HG02885 (cell line): ENCODE results near the gene MIEN1.
"Not testable (repeated sequence)": the region's sequence is repeated elsewhere in the genome, so short reads cannot be mapped to it uniquely, and the experiment has no call there.

ENCODE experiments used
- ATAC-seq: cut with Tn5 transposase; IDR thresholded peaks from one replicate; pipeline ENCODE4 v1.9.1; 2021; ENCODE audit warnings: mild to moderate bottlenecking; ENCODE audit not compliant: unreplicated experiment, poor library complexity

The MIEN1 gene

GRCh38 chr17:39742126-39742855 lies 12.0 kb upstream of the MIEN1 start:
- ATAC-seq, result no peak

GRCh38 chr17:39740357-39741111 lies 10.2 kb upstream of the MIEN1 start:
- no peak for ATAC-seq

DNA sequence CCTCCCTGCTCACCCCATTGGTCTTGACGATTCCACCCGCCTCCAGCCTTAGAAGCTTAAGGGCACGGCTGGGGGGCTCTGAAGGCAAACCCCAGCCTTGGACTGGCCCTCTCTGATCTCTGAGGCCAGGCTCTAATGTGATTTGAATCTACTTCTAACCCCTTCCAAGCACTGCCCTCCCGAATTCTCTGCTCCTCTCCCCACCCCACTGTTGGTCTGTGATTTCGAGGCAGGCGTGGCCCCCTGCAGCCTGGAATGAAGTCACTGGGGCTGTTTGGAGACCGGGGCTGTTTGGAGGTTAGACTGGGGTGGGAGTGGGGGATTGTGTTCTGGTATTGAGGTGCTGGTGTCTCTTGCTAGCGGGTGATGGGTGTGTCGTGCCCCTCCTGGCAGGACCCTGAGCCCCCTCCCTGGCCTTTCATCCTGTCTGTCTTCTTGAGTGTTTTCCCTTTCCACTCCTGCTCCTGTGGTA lies 9.6 kb upstream of the MIEN1 start:
- ATAC-seq, result no peak

GRCh38 chr17:39738983-39739884 lies 8.9 kb upstream of the MIEN1 start:
- no peak for ATAC-seq

DNA sequence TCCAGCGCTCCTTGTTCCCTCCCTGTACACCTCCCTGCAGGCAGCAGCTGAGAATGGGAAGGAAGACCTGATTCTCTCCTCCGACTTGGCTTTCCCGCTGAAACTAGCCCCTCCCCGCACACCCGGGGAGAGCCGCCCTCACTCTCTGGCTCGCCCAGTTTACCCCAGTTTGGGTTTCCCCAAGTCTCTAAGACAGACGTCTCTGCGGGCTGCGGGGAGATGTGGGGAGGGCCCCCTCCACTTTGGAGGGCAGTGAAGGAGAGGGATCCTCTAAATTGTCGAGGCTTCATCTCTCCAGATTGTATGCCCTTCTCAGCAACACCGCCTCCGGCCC lies 8.2 kb upstream of the MIEN1 start:
- no peak for ATAC-seq

- no peak for ATAC-seq
Measured at GRCh38 chr17:39737760-39738567, 7.6 kb upstream of the MIEN1 start, which contains the start of gene GRB7. GRB7 (plus strand) TSS chr17:39737938; CDS start chr17:39742302, 4,364 bp downstream.

DNA sequence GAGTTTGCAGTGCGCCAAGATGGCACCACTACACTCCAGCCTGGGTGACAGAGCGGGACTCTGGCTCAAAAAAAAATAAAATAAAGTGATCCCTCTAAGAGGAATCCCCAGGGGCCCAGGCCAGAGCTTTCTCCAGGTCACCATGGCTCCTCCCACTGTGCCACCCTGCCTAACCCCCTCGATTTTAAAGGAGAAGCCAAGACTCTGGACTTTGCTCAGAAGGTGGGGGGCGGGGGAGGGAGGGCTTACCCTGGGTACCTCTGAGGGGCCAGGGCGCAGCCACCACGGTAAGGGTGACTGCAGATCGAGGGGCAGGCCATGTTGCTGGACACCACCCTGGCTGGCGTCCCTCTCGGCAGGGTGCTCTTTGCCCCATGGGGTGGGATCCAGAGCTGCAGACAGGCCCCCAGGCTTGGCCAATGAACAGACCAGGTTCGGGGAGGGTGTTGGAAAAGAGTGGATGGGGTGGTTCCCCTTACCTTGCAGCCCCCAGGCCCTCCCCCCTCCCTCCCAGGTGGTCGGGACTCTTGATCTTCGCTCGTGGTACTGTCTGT lies 7.0 kb upstream of the MIEN1 start:
- no peak for ATAC-seq

- ATAC-seq, result no peak
Measured at GRCh38 chr17:39736319-39737165, 6.2 kb upstream of the MIEN1 start.

GRCh38 chr17:39735882-39736281 lies 5.5 kb upstream of the MIEN1 start:
- ATAC-seq, result no peak

DNA sequence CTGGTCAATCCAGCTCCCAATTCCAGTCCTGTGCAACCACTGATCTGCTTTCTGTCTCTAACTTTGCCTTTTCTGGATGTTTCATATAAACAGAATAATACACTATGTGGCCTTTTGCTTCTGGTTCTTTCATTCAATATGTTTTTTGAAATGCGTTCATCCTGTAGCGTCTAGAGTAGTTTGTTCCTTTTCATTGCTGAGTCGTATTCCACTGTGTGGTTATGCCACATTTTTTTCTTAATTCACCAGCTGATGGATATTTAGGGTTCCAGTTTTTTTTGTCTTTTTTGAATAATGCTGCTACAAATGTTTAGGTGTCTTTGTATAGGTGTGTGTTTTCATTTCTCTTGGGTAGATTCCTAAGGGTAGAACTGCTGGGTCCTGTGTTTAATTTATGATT lies 2.3 kb upstream of the MIEN1 start:
- ATAC-seq, result no peak

DNA sequence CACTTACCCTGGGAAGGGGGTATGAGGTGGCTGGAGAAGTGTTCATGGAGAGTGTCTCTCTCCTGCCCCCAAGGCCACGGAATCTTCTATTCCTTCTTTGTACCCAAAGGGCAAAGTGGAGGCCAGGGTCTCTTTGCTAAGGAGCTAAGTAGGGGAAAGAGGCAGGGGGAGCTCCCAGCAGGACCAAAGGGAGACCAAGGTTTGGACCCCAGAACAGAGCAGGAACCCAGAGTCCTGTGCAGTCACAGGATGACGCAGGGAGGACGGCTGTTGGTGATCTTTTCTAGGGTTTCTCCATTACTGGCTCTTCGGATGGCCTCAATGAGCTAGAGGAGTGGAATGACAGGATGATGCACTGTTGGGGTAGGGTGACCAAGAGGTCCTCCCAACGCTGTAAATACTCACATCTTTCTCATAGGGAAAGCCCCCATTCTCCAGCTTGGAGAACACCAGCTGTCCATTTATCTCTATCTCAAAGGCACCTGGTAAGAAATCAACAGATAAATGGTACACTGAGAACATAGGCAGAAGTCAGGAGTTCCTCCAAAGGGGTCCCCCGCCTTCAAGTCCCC lies 966 bp downstream of the MIEN1 start:
- no peak for ATAC-seq

- no peak for ATAC-seq
Measured at GRCh38 chr17:39727556-39727955, 2.8 kb downstream of the MIEN1 start.

GRCh38 chr17:39726617-39727016 lies 3.7 kb downstream of the MIEN1 start:
- no peak for ATAC-seq

DNA sequence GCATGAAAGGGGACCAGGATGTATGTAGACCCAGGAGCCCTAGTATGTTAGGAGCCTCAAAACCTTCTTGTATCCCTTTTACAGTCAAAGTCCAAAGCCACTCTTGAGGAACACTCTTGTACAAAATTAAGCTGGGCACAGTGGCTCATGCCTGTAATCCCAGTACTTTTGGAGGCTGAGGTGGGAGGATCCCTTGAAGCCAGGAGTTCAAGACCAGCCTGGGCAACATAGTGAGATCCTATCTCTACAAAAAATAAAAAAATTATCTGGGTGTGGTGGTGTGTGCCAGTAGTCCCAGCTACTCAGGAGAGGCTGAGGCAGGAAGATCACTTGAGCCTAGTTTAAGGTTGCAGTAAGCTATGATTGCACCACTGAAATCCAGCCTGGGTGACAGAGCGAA lies 4.4 kb downstream of the MIEN1 start:
- ATAC-seq, result not testable (repeated sequence)

DNA sequence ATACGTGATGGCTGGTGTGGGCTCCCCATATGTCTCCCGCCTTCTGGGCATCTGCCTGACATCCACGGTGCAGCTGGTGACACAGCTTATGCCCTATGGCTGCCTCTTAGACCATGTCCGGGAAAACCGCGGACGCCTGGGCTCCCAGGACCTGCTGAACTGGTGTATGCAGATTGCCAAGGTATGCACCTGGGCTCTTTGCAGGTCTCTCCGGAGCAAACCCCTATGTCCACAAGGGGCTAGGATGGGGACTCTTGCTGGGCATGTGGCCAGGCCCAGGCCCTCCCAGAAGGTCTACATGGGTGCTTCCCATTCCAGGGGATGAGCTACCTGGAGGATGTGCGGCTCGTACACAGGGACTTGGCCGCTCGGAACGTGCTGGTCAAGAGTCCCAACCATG lies 5.6 kb downstream of the MIEN1 start:
- ATAC-seq, result no peak

- ATAC-seq, result no peak
Measured at GRCh38 chr17:39722965-39723848, 7.1 kb downstream of the MIEN1 start.

DNA sequence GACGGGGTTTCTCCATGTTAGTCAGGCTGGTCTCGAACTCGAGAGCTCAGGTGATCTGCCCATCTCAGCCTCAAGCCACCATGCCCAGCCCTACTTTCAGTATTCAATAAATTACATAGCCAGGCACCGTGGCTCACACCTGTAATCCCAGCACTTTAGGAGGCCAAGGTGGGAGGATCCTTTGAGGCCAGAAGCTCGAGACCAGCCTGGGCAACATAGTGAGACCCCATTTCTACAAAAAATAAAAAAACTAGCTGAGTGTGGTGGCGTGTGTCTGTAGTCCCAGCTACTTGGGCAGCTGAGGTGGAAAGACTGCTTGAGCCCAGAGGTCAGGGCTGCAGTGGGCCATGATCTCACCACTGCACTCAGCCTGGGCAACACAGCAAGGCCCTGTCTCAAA lies 8.2 kb downstream of the MIEN1 start:
- no peak for ATAC-seq
